ENCODE measurements around the gene SMAD3.

SMAD3 gene

DNA sequence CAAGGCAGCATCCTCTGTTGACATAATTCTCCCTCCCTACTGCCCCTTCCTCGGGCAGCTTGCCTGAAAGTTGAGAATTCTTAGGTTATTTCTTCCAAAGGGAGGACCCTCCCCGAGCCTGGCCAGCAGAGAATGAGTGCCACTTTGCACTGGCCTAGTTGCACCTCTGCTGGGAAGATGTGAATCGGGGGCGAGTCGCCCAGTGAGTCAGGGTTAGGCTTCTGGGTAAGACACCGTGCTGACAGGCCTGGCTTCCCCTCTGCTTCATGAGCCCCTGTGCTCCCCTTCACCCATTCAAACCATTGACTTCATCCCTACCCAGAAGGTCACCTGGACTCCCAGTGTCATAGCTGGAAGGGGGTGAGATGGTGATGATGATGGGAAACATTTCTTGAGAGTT lies 106.8 kb downstream of the SMAD3 start:
- peaks cover 9% of the 10 kb centered on the region for H3K27me3 ChIP-seq (ENCODE audit: insufficient read depth, low read length, poor library complexity)
- no peaks in the 10 kb centered on the region for H3K79me2 ChIP-seq (ENCODE audit: insufficient read depth, low read length)
- no peaks in the 10 kb centered on the region for H4K20me1 ChIP-seq (ENCODE audit: insufficient read depth, low read length)
- no peak overlapping the region for H2AFZ ChIP-seq (ENCODE audit: low read depth, low read length)
- no peaks in the 10 kb centered on the region for H3K36me3 ChIP-seq (ENCODE audit: insufficient read depth, low read length)
- H3K9ac ChIP-seq (ENCODE audit: low read depth, low read length): no peak overlapping the region
- DNase-seq (no peak), ATAC-seq (ENCODE audit: insufficient read depth, low read depth) (no peak)
- H3K9me3 ChIP-seq (ENCODE audit: insufficient read depth, low read length, severe bottlenecking): no peaks in the 10 kb centered on the region
- H3K4me2 ChIP-seq (ENCODE audit: insufficient read depth, low read length): no peak overlapping the region
- no peak overlapping the region for H3K27ac ChIP-seq (ENCODE audit: low read length)
- H3K4me1 ChIP-seq (ENCODE audit: insufficient read depth, low read length): no peaks in the 10 kb centered on the region
- no peak overlapping the region for H3K4me3 ChIP-seq (ENCODE audit: low read depth in 1 of 2, low read length in 2 of 2)
- TF ChIP-seq EZH2 (IDR thresholded peaks at IDR 0.05; ENCODE audit: borderline replicate concordance, low read depth, low read length, severe bottlenecking): no peak

GRCh38 chr15:67173005-67173404 lies 107.6 kb downstream of the SMAD3 start:
- Histone ChIP-seq H3K9ac (ENCODE audit: low read depth, low read length) (no peak overlapping the region), H3K4me3 (ENCODE audit: low read depth in 1 of 2, low read length in 2 of 2) (no peak overlapping the region), H3K4me1 (ENCODE audit: insufficient read depth, low read length) (no peaks in the 10 kb centered on the region), H4K20me1 (ENCODE audit: insufficient read depth, low read length) (no peaks in the 10 kb centered on the region), H2AFZ (ENCODE audit: low read depth, low read length) (no peak overlapping the region), H3K4me2 (ENCODE audit: insufficient read depth, low read length) (no peak overlapping the region), H3K79me2 (ENCODE audit: insufficient read depth, low read length) (no peaks in the 10 kb centered on the region), H3K27ac (ENCODE audit: low read length) (no peak overlapping the region), H3K27me3 (ENCODE audit: insufficient read depth, low read length, poor library complexity) (peaks cover 9% of the 10 kb centered on the region), H3K9me3 (ENCODE audit: insufficient read depth, low read length, severe bottlenecking) (no peaks in the 10 kb centered on the region), H3K36me3 (ENCODE audit: insufficient read depth, low read length) (no peaks in the 10 kb centered on the region)
- TF ChIP-seq EZH2 (IDR thresholded peaks at IDR 0.05; ENCODE audit: borderline replicate concordance, low read depth, low read length, severe bottlenecking) (no peak), CTCF (IDR thresholded peaks at IDR 0.05; ENCODE audit: borderline replicate concordance, extremely low read depth, low read length, poor library complexity, severe bottlenecking) (no peak)
- DNase-seq (no peak), ATAC-seq (ENCODE audit: insufficient read depth, low read depth) (no peak)

DNA sequence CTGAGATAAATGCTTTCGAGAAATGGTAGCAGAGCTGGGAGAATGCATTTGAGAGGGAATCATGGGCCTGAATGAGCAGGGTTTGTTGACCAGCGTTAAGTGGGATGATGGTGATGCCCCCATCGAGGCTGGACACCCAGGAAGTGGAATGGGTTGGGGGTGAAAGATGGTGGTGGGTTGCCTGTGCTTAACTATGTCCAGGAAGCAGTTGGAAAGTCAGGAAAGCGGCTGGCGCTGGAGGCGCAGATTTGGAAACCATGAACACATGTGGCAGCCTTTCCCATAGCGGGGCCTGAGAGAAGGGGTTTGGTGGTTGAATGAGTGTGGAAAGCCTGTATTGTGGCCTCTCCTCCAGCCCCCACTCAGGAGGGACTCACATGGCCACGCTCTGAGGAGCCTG lies 108.4 kb downstream of the SMAD3 start:
- no peak overlapping the region for H2AFZ ChIP-seq (ENCODE audit: low read depth, low read length)
- H3K27ac ChIP-seq (ENCODE audit: low read length): no peak overlapping the region
- H3K9me3 ChIP-seq (ENCODE audit: insufficient read depth, low read length, severe bottlenecking): no peaks in the 10 kb centered on the region
- no peaks in the 10 kb centered on the region for H3K36me3 ChIP-seq (ENCODE audit: insufficient read depth, low read length)
- peaks cover 9% of the 10 kb centered on the region for H3K27me3 ChIP-seq (ENCODE audit: insufficient read depth, low read length, poor library complexity)
- no peaks in the 10 kb centered on the region for H3K4me1 ChIP-seq (ENCODE audit: insufficient read depth, low read length)
- DNase-seq: no peak
- no peaks in the 10 kb centered on the region for H4K20me1 ChIP-seq (ENCODE audit: insufficient read depth, low read length)
- H3K79me2 ChIP-seq (ENCODE audit: insufficient read depth, low read length): no peaks in the 10 kb centered on the region
- TF ChIP-seq EZH2 (IDR thresholded peaks at IDR 0.05; ENCODE audit: borderline replicate concordance, low read depth, low read length, severe bottlenecking): no peak
- no peak for TF ChIP-seq CTCF (IDR thresholded peaks at IDR 0.05; ENCODE audit: borderline replicate concordance, extremely low read depth, low read length, poor library complexity, severe bottlenecking)
- H3K4me2 ChIP-seq (ENCODE audit: insufficient read depth, low read length): no peak overlapping the region
- no peak overlapping the region for H3K4me3 ChIP-seq (ENCODE audit: low read depth in 1 of 2, low read length in 2 of 2)
- no peak for ATAC-seq (ENCODE audit: insufficient read depth, low read depth)
- H3K9ac ChIP-seq (ENCODE audit: low read depth, low read length): no peak overlapping the region

- no peaks in the 10 kb centered on the region for H3K79me2 ChIP-seq (ENCODE audit: insufficient read depth, low read length)
- H3K27me3 ChIP-seq (ENCODE audit: insufficient read depth, low read length, poor library complexity): peaks cover 9% of the 10 kb centered on the region
- no peak overlapping the region for H2AFZ ChIP-seq (ENCODE audit: low read depth, low read length)
- H3K4me2 ChIP-seq (ENCODE audit: insufficient read depth, low read length): no peak overlapping the region
- TF ChIP-seq EZH2 (IDR thresholded peaks at IDR 0.05; ENCODE audit: borderline replicate concordance, low read depth, low read length, severe bottlenecking) (no peak), CTCF (IDR thresholded peaks at IDR 0.05; ENCODE audit: borderline replicate concordance, extremely low read depth, low read length, poor library complexity, severe bottlenecking) (no peak)
- H3K27ac ChIP-seq (ENCODE audit: low read length): no peak overlapping the region
- no peaks in the 10 kb centered on the region for H3K4me1 ChIP-seq (ENCODE audit: insufficient read depth, low read length)
- H3K9ac ChIP-seq (ENCODE audit: low read depth, low read length): no peak overlapping the region
- H4K20me1 ChIP-seq (ENCODE audit: insufficient read depth, low read length): no peaks in the 10 kb centered on the region
- H3K36me3 ChIP-seq (ENCODE audit: insufficient read depth, low read length): no peaks in the 10 kb centered on the region
- H3K9me3 ChIP-seq (ENCODE audit: insufficient read depth, low read length, severe bottlenecking): no peaks in the 10 kb centered on the region
- ATAC-seq (ENCODE audit: insufficient read depth, low read depth) (no peak), DNase-seq (no peak)
- H3K4me3 ChIP-seq (ENCODE audit: low read depth in 1 of 2, low read length in 2 of 2): no peak overlapping the region
Measured at GRCh38 chr15:67174446-67174845, 109.0 kb downstream of the SMAD3 start.
